Subcutaneous adipose tissue (tissue), 4 donors: ENCODE data around the gene ADD3. TPM values are rescaled to one million over a fixed set of nuclear protein-coding genes. Genes with fewer than 3 reads are reported as not detected.

Experiments
- CTCF ChIP-seq: fragments of 450-650 bp; IDR thresholded peaks from one replicate; pipeline ENCODE4 v1.5.1; 2016; ENCODE audit warnings: low read depth, mild to moderate bottlenecking, control low read depth, antibody characterized with exemption, moderate library complexity
- total RNA-seq, 4 donors: library from RNA; depleted of rRNA; stranded (reverse); fragments of >200 nt; gene quantifications; one replicate each; pipeline ENCODE4 v1.1.0, GENCODE V29; 2016

Gene ADD3
- total RNA-seq, 4 donors from 2014 or later = 139 to 654 (median 170) TPM

GRCh38 chr10:110032801-110033700, 25.3 kb downstream of the ADD3 start:
- TF ChIP-seq CTCF = no peak

GRCh38 chr10:110033701-110034235, 26.0 kb downstream of the ADD3 start:
- no peak for TF ChIP-seq CTCF

GRCh38 chr10:110034596-110034995, 26.8 kb downstream of the ADD3 start:
- TF ChIP-seq CTCF = no peak

- no peak for TF ChIP-seq CTCF
Observed at GRCh38 chr10:110035070-110035921, 27.5 kb downstream of the ADD3 start.

- TF ChIP-seq CTCF = no peak
Observed at GRCh38 chr10:110036640-110037039, 28.9 kb downstream of the ADD3 start.

- no peak for TF ChIP-seq CTCF
Observed at GRCh38 chr10:110039254-110039653, 31.5 kb downstream of the ADD3 start.

GRCh38 chr10:110040108-110040507, 32.3 kb downstream of the ADD3 start:
- TF ChIP-seq CTCF = no peak
